GM18505 (cell line): ENCODE data around the gene CHD2.
"Not testable (repeated sequence)": the region's sequence is repeated elsewhere in the genome, so short reads cannot be mapped to it uniquely, and the experiment has no call there.

Experiments used
- ATAC-seq: cut with Tn5 transposase; IDR thresholded peaks from one replicate; pipeline ENCODE4 v1.9.1; 2021; ENCODE audit not compliant: unreplicated experiment
- POLR2A ChIP-seq: IDR thresholded peaks from 4 replicates; pipeline ENCODE4 v1.6.1; 2011; ENCODE audit warnings: borderline replicate concordance; ENCODE audit not compliant: insufficient read depth, insufficient read length; ENCODE audit errors: extremely low read depth

CHD2 gene

DNA sequence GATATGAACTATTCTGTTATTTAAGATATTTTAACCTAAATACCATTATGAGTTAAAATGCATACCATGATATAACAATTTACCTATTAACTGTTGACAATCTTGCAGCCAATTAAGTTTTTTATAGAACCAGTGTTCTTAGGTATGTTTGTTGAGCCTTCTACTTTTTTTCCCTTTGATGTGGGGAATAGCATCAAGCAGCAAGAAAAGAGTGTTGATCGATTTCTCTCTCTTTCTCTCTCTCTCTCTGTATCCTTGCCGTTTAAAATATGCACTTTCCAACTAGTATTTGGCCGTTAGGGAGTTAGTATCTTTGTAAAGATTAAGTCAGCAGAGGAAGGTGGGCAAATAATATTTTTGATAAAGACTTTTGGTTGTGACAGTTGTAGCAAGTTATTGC, 5.9 kb downstream of the CHD2 start:
- no peak for TF ChIP-seq POLR2A
- no peak for ATAC-seq

GRCh38 chr15:92906563-92907081, 6.5 kb downstream of the CHD2 start:
- peak; percentile 31 for TF ChIP-seq POLR2A
- ATAC-seq: peak; percentile 29

GRCh38 chr15:92907229-92907628, 7.1 kb downstream of the CHD2 start:
- no peak for ATAC-seq
- TF ChIP-seq POLR2A: no peak

- ATAC-seq: no peak
- no peak for TF ChIP-seq POLR2A
These were observed 8.0 kb downstream of the CHD2 start for GRCh38 chr15:92907896-92908712.

DNA sequence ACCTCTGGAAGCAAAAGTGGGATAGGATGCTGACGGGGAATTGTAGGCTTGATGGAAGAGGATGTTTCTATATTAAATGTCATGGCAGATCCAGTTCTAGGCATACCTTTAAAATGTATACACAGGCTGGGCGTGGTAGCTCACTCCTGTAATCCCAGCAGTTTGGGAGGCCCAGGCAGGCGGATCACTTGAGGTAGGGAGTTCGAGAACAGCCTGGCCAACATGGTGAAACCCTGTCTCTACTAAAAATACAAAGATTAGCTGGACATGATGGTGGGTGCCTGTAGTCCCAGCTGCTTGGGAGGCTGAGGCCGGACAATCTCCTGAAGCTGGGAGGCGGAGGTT, 8.6 kb downstream of the CHD2 start:
- no peak for TF ChIP-seq POLR2A
- no peak for ATAC-seq

DNA sequence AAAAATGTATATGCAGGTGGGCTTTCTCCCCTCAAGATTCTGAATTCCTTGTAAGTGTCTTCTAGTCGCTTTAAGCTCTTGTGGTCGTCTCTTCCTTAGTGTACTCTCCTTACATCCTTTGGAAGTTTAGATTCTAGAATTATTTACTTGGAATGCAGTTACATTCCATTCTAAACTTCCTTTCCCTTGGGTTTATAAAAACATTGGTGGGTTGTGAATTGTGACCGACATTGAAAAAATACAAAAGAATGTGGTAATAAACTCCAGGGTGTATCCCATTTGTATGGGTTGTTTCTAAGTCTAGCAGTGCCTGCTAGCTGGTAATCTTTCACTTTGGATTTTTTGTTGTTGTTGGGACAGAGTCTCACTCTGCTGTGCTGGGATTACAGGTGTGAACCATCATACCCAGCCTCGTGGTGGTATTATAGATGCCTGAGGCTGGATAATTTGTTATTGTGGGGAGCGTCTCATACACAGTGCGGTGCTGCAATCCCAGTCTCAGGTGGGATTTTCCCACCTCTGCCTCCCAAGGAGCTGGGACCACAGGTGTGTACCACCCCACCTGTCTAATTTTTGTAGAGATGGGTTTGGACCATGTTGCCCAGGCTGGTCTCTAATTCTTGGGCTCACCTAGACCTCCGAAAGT, 9.1 kb downstream of the CHD2 start:
- no peak for TF ChIP-seq POLR2A
- no peak for ATAC-seq

GRCh38 chr15:92910451-92910850, 10.3 kb downstream of the CHD2 start:
- no peak for ATAC-seq
- no peak for TF ChIP-seq POLR2A

DNA sequence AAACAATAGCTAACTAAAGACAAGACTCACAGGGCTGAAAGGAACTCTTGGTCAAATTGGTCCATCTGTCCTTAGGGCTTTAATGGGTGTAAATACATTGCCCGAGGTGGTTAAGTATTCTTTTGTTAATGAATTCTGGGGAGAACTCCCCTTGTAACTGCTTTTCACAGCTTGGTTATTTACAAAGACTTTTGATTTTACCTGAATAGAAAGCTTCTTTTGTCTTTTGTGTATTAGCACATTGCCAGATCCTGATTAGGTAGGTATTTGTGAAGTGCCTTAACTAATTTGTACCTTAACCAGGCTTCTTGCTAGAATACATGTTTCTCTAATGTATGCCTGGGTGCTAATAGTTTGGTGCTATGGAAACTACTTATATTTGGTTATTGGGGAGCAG, 14.0 kb downstream of the CHD2 start:
- ATAC-seq: no peak
- TF ChIP-seq POLR2A: no peak

DNA sequence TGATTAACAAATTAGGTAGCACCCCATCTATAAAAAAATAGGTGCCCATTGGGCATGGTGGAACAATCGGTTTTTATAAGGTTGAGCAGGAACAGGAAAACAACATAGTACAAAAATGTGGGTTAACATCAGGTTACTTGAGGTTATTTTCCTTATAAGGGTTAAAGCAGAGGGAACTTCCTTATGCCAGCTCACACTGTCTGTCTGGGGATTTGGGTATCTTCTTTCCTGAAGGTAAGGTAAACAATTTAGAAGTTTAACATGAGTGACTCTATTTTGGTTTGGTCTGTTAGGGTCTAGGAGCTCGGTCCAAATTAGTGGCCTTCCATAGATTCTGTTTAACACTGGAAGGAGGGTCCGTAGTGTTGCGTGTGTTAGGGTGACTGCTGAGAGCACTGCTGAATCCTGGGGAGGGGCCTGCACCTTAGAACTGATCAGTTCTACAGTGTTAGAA, 14.7 kb downstream of the CHD2 start:
- TF ChIP-seq POLR2A: no peak
- ATAC-seq: no peak

DNA sequence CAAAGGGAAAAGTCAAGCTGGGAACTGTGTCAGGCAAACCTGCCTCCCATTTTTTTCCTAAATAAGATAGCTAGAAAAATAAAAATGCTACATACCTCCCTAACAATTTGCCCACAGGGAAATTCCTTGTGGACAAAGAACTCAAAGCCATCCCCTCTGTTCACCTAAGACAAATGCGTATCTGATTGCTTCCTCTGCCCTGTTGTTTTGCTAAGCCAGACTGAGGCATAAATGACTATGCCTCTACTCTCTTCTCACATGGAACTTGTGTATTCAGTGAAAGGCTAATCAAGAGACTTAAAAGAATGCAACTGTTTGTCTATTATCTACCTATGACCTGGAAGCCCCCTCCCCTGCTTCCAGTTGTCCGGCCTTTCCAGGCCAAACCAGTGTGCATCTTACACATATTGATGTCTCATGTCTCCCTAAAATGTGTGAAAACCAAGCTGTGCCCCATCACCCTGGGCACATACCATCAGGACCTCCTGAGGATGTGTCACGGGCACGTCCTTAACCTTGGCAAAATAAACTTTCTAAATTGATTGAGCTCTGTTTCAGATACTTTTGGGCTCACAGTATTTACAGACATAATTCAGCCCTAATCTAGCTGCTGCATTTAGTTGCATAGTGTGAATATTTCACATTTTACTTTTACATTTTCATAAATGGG, 15.8 kb downstream of the CHD2 start:
- no peak for TF ChIP-seq POLR2A
- ATAC-seq: no peak

GRCh38 chr15:92917598-92918407, 17.7 kb downstream of the CHD2 start:
- peak; percentile 46 for ATAC-seq
- peak; percentile 20 for TF ChIP-seq POLR2A

- ATAC-seq: not testable (repeated sequence)
These were observed 18.8 kb downstream of the CHD2 start for GRCh38 chr15:92918881-92919280.

- ATAC-seq: no peak
- no peak for TF ChIP-seq POLR2A
These were observed 20.6 kb downstream of the CHD2 start for GRCh38 chr15:92920595-92921161.
